ENCODE data around the gene CMTM5. TPM values are rescaled to one million over a fixed set of nuclear protein-coding genes. Genes with fewer than 3 reads are reported as not detected.

Gene CMTM5
- total RNA-seq, 1 donor, result not detected

GRCh38 chr14:23352506-23353432 lies 24.1 kb upstream of the CMTM5 start, which contains the start of gene SLC22A17:
SLC22A17 (minus strand) TSS chr14:23352887.
- peak; percentile 27 for TF ChIP-seq CTCF (IDR thresholded peaks at IDR 0.05; ENCODE audit: insufficient read depth, low read depth, low read length)
- peak; percentile 91 for DNase-seq (ENCODE audit: low read depth)
- H3K4me3 ChIP-seq (ENCODE audit: low read depth, low read length), result peak within 1 kb of the TSS; percentile 69

DNA sequence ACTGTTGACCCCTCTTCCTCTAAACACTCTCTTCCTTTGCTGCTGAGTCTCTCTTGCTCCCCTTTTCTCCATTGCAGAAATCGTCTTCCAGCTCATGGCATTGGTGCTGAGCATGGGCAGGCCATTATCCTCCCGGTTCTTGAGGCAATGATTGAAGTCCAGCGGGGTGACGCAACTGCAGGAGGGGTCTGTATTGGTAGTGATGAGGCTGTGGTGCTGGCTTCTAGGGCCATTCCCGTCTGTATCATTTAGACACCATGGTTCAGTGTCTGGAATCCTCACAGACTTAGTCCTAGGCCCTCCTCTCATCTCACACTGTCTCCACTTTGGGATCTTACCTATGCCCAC lies 23.4 kb upstream of the CMTM5 start:
- no peak for DNase-seq (ENCODE audit: low read depth)
- TF ChIP-seq CTCF (IDR thresholded peaks at IDR 0.05; ENCODE audit: insufficient read depth, low read depth, low read length), result no peak

GRCh38 chr14:23354990-23355389 lies 21.9 kb upstream of the CMTM5 start:
- H3K4me3 ChIP-seq (ENCODE audit: low read depth, low read length), result no peak overlapping the region
- TF ChIP-seq CTCF (IDR thresholded peaks at IDR 0.05; ENCODE audit: insufficient read depth, low read depth, low read length), result no peak
- DNase-seq (ENCODE audit: low read depth), result no peak

More for the DNA sequence above, 23.4 kb upstream of the CMTM5 start:
- no peak overlapping the region for H3K4me3 ChIP-seq (ENCODE audit: low read depth, low read length)

GRCh38 chr14:23355871-23356435 lies 20.9 kb upstream of the CMTM5 start:
- TF ChIP-seq CTCF (IDR thresholded peaks at IDR 0.05; ENCODE audit: insufficient read depth, low read depth, low read length), result no peak

DNA sequence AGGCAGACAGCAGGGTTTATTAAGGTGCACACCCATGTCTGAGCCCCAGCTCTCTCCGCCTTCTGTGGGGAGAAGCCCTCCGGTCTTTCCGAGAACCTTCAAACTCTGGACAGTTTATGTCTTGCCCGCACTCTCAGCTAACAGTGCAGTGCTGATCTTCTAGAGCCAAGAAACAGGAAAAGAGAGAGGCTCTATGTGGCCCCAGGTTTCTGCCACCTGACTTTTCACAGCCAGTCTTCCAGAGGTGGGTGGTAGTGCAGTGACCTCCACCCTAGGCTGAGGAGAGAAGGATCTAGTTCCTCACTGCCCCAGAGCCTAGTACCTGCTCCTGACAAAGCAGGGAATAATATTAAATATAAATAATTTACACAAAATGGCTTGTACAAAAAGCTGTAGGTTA lies 20.2 kb upstream of the CMTM5 start:
- H3K4me3 ChIP-seq (ENCODE audit: low read depth, low read length), result no peak overlapping the region
- DNase-seq (ENCODE audit: low read depth), result no peak
- no peak for TF ChIP-seq CTCF (IDR thresholded peaks at IDR 0.05; ENCODE audit: insufficient read depth, low read depth, low read length)

More at GRCh38 chr14:23355871-23356435, 20.9 kb upstream of the CMTM5 start:
- no peak overlapping the region for H3K4me3 ChIP-seq (ENCODE audit: low read depth, low read length)
- no peak for DNase-seq (ENCODE audit: low read depth)

DNA sequence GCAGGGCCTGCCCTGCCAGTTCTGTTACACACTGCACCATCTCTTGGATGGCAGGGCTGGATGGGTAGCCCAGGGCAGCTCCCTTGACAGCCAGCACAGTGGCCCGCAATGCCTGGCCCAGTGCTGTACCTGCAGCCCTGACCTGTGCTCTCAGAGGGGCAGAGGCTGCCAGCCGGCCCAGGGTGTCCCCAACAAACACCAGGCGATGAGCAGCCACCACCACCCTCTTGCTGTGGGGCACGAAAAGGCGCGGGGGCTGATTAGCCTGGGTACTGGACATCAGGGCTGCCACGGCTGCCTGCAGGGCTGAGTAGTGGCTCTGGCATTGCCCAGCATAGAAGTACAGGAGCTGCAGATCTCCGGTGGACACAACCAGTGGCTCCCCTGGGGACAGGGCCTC lies 19.6 kb upstream of the CMTM5 start:
- no peak overlapping the region for H3K4me3 ChIP-seq (ENCODE audit: low read depth, low read length)
- TF ChIP-seq CTCF (IDR thresholded peaks at IDR 0.05; ENCODE audit: insufficient read depth, low read depth, low read length), result no peak
- no peak for DNase-seq (ENCODE audit: low read depth)
